COLO668 (cell line): Measurements from ENCODE around the gene ZNF669.

Source experiments
- DNase-seq: peaks from one replicate; lab custom pipeline; 2025; ENCODE audit not compliant: unreplicated experiment; lab: John Stamatoyannopoulos, UW

The ZNF669 gene

DNA sequence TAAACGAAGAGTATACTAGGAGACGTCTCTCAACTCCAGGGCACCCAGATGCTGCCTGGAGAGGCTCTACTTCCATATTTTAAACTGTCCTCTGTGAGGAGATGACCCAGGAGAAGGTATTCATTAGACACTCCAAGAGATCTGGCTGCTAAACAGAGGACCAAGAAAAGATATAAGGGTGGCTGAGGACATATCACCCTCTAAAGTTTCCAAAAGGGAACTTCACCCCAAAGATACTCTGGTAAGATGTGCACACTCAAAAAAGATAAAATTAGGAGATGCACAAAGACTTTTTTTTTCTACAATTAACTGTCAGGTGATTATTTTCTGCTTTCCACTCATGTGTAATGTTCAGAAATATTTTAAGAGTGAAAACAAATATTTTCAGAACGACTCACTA, 26.9 kb downstream of the ZNF669 start:
- no peak for DNase-seq

DNA sequence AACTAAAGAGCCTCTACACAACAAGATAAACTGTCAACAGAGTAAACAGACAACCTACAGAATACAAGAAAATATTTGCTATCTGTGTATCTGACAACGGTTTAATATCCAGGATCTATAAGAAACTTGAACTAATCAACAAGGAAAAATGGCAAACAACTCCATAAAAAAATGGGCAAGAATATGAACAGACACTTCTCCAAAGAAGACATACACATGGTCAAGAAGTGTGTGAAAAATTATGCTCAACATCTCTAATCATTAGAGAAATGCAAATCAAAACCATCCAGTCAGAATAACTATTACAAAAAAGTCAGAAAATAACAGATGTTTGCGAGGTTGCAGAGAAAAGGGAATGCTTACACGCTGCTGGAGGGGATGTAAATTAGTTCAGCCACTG, 33.5 kb downstream of the ZNF669 start:
- no peak for DNase-seq

DNA sequence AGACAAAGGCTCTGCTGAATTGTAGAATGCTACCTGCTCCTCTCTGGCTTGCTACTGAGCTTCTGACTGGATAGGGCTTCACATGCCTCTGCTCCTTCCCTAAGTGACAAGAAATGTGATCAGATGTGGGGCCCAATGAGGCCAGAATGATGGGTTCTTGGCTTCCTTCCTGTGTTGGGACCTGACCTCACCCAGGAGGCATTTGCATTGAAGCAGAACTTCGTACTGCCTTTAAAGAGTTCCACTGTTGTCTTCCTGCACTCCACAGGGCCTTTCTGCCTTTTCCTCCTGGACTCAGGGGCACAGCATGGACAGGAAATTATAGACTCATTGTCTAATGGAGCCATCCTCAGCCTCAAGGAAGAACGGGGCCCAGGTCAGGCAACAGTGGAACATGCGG, 39.9 kb downstream of the ZNF669 start:
- DNase-seq: no peak

DNA sequence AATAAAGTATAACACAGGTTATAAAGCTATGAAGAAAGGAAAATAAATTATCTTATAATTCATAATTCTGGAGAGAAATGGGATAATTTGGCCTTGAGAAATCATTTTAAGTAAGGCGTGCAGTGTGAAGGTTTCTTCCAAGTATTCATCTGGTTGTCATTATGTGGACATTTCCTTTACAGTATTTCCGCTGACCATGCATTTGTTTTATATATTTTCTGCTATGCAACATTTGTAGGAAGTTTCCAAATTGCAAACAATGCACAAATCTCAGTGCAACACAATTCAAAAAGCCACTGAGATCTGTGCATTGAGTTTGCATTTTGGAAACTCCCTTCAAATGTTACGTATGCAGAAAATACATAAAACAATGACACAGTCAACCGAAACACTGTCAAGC, 43.4 kb downstream of the ZNF669 start:
- DNase-seq: no peak

DNA sequence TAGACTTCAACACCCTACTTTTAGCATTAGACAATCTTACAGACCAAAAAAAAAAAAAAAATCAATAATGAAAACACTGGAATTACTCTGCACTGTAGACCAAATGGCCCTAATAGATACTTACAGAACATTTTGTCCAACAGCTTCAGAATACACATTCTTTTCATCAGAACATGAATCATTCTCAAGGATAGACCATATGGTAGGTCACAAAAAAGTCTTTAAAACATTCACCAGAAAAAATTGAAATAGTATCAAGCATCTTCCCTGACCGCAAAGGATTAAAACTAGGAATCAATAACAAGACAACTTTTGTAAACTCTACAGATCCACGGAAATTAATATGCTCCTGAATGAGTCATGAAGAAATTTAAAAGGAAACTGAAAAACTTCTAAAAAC, 48.1 kb downstream of the ZNF669 start:
- DNase-seq: no peak

DNA sequence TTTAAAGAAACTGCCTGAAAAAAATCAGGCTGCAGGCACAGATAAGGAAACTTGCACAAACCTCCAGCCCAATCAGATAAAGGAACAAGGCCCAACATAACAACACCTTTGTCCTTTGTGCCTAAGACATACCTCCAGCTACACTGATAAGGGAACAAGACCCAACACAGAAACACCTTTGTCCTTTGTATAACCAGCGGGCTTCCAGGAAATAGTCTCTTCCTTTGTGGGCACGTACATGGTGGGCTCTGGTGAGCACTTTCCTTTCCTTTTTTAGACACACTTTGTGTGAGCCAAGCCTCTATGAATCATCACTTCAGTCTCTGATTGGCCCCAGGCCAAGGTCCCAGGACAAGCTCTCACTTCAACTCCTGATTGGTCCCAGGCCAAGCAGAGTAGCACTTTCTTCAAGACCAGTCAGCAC, 49.2 kb downstream of the ZNF669 start:
- DNase-seq: no peak
